ENCODE data around the gene MLEC.

DNA sequence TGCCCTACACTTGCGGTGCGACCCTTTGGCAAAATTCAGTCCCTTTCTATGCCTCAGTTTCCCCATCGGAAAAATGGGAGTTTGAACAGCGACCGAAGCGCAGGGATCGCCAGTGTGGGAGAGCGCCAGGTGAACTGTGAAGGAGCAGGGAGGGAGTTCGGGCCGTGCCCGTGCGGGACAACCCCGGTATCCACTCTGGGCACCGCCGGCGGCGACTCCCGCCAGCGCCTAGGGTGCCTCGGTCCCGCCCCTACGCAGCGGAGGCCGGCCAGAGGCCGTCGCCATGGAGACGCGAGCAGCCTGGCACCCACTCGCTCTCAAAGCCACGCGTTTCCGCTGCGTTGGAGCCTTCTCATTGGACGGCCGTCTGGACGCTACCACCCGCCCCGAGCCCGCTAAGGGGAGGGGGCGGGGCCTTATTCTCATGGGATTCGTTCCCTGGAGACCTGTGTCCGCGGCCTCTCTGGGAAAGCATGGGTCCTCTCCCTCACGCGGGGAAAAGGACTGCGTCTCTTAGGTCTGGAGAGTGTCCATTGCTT is 729 bp upstream of the MLEC start:
- TF ChIP-seq, protein P1, sequence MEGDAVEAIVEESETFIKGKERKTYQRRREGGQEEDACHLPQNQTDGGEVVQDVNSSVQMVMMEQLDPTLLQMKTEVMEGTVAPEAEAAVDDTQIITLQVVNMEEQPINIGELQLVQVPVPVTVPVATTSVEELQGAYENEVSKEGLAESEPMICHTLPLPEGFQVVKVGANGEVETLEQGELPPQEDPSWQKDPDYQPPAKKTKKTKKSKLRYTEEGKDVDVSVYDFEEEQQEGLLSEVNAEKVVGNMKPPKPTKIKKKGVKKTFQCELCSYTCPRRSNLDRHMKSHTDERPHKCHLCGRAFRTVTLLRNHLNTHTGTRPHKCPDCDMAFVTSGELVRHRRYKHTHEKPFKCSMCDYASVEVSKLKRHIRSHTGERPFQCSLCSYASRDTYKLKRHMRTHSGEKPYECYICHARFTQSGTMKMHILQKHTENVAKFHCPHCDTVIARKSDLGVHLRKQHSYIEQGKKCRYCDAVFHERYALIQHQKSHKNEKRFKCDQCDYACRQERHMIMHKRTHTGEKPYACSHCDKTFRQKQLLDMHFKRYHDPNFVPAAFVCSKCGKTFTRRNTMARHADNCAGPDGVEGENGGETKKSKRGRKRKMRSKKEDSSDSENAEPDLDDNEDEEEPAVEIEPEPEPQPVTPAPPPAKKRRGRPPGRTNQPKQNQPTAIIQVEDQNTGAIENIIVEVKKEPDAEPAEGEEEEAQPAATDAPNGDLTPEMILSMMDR (conservative IDR thresholded peaks at IDR 0.05 in 1 of 2, IDR thresholded peaks at IDR 0.05 in 1 of 2; ENCODE audit: low read depth in 1 of 2, low read length in 2 of 2) = no peak
- no peak for TF ChIP-seq EZH2 (IDR thresholded peaks at IDR 0.05; ENCODE audit: low read length, missing control alignments)
